ENCODE measurements around the gene SRSF8.

The SRSF8 gene

DNA sequence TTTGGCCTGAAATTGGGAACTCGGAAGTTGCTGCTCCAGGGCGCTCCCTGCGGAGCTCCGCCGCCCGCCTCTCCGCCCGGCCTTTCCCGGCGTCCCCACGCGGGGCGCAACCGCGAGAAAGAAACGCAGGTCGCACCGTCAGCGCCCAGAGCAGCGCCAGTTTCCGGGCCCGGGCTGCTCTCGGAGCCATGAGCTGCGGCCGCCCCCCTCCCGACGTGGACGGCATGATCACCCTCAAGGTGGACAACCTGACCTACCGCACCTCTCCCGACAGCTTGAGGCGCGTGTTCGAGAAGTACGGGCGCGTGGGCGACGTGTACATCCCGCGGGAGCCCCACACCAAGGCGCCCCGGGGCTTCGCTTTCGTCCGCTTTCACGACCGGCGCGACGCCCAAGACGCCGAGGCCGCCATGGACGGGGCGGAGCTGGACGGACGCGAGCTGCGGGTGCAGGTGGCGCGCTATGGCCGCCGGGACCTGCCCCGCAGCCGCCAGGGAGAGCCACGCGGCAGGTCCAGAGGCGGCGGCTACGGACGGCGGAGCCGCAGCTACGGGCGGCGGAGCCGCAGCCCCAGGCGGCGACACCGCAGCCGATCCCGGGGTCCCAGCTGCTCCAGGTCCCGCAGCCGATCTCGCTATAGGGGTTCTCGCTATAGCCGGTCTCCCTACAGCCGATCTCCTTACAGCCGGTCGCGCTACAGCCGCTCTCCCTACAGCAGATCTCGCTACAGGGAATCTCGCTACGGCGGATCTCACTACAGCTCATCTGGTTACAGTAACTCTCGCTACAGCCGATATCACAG, 521 bp downstream of the SRSF8 start:
- no peak for DNase-seq (ENCODE audit: low read depth, low spot score)
- peak overlapping the region; percentile 93 for H3K27ac ChIP-seq

DNA sequence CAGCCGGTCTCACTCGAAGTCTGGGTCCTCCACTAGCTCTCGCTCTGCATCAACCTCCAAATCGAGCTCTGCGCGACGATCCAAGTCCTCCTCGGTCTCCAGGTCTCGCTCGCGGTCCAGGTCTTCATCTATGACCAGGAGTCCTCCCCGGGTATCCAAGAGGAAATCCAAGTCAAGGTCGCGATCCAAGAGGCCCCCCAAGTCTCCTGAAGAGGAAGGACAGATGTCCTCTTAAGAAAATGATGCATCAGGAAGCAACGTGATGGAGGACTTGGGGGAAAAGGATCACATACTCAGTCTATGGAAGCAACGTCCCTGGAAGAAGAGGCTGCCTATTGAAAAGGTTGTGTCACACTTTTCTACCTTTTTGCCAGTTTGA, 1.1 kb downstream of the SRSF8 start:
- peak overlapping the region; percentile 93 for H3K27ac ChIP-seq
- no peak for DNase-seq (ENCODE audit: low read depth, low spot score)

DNA sequence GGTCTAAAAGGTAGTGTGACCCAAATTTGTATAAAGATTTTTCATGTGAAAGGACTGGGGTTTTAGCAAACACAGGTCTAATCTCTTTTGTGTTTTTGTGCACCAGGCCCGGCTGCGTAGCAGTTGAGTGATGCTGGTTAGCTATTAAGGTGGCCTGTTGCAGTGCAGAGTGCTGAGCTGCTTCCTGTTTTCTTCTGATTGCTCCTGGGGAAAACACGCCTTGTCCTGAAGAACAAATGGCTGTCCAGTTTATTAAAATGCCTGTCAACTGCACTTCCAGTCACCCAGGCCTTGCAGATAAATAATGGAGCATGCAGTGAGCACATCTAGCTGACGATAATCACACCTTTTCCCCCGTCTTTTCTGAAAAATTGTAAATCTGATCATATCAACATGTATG, 1.8 kb downstream of the SRSF8 start:
- peak overlapping the region; percentile 93 for H3K27ac ChIP-seq

DNA sequence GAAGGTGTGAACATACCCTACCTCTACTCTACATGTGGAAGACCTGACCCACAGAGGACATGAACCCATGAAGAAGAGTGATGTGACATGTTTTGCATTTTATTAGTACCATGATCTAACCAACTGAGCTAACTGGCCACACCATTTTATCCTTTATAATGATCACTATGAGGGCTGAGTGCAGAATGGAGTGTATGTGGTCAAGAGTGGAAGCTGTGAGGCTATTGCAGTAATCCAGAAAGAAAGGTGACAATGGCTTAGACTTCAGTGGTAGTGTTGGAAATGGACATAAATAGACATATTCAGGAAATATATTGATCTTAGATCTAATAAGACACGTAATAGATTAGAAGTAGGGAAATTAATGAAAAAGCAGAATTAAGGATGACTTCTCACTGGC, 3.8 kb downstream of the SRSF8 start:
- DNase-seq (ENCODE audit: low read depth, low spot score) = no peak

More for the DNA sequence above, 1.8 kb downstream of the SRSF8 start:
- DNase-seq (ENCODE audit: low read depth, low spot score) = peak; percentile 90

DNA sequence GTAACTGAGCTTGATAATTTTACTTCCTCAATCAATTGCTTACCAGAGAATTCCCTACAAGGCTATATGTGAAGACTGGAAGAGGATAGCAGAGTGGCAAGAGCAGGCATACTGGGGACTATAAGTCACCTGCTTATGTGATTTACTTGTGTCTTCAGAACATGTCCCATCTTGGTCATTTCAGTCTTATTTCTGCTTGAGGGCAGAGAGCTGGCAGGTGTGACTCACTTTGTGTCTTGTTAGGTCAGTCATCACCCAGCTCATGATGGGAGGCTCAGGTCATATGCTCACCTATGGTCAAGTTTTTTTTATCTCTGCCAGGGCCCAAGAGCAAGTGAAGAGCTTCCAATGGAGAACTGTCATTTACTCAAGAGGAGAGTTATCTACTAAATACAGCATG, 6.2 kb downstream of the SRSF8 start:
- peak overlapping the region; percentile 19 for H3K27ac ChIP-seq

More for the DNA sequence above, 3.8 kb downstream of the SRSF8 start:
- H3K27ac ChIP-seq = no peak overlapping the region

DNA sequence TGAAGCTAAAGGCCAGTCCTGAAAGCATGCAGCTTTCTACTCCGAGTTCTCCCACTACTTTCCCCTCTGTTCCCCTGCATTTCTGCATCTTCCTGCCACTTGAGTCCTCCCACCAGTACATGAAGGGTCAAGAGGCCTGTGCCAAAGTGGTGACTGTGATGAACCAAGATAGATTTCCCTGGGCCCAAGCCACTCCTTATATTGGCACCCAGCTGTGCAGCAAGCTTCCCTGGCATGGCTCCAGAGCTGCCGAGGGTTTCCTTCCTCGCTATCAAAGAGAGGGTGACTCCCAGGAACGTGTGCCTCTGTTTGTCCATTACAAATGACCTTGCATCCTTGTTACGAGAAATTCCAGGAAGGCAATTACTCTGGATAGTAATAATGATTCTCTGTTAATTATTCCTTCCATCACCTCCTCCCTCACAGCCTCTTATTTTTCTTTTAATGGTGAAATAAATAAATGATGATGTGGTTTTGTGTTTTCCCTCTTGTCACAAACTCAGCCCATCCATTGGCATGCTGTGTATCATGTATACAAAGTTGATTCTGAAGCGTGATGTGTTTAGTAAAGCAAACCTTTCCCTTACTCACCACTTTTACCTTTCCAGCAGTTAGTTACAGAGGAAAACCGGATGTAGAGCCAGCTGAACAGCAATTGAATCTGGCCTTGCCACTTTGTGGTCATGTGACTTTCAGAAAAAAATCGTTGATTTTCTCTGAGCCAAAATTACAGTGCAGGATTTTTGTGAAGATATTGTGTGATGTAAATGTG, 8.3 kb downstream of the SRSF8 start:
- H3K27ac ChIP-seq = peak overlapping the region; percentile 44
- no peak for DNase-seq (ENCODE audit: low read depth, low spot score)

More for the DNA sequence above, 6.2 kb downstream of the SRSF8 start:
- DNase-seq (ENCODE audit: low read depth, low spot score) = no peak

DNA sequence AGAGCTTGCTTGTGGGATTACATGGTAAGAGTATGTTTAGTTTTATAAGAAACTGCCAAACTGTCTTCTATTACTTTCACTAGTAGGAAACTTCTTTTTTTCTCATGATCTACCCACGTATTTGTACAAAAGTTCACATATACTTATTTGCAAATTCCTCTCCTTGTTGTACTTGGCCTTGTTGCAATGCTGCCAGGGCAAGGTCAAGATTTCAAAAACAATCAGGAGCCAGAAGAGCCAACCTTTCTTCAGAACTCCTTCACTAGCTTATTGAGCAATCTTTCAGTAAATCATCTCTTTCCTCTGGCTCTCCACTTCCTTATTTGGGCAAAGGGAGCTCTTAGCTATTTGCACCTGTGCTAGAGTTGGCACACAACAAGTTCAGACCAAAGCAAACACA, 9.7 kb downstream of the SRSF8 start:
- H3K27ac ChIP-seq = no peak overlapping the region
- no peak for DNase-seq (ENCODE audit: low read depth, low spot score)

DNA sequence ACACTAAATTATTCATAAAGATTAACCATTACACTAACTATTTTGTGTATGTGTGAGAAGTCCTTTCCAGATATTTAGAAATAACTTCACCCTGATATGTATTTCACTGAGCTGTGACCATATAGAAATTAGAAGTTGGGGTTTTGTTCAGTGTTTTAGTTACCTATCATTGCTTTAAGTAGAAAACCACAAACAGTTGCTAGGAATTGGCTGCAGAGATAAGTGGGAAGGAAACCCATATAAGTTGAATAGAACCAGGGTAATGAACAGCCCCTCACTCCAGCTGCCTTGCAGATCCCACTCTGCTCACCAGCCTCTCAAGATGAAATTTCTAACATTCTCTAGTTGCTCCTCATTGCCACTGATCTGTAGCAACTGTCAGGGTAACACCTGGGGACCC, 10.3 kb downstream of the SRSF8 start:
- no peak overlapping the region for H3K27ac ChIP-seq

DNA sequence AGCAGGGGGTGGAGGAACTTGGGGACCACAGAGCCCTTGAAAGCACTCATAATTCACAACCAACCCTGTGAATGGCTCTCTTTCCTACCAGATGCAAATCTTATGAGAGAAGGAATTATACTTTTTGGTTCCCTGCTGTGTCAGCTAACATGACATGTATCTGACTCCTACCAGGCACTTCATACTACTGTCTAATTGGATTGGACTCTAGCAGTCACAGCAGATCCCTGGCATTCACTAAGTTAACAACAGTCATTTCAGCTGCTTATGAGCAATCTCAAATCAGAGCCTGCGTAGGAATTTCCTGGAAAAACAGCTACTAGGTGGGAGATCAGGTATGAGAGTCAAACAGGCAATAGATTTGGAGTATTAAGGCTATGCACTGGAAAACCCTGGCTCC, 11.8 kb downstream of the SRSF8 start:
- no peak for DNase-seq (ENCODE audit: low read depth, low spot score)
- H3K27ac ChIP-seq = no peak overlapping the region

More for the DNA sequence above, 10.3 kb downstream of the SRSF8 start:
- no peak for DNase-seq (ENCODE audit: low read depth, low spot score)

DNA sequence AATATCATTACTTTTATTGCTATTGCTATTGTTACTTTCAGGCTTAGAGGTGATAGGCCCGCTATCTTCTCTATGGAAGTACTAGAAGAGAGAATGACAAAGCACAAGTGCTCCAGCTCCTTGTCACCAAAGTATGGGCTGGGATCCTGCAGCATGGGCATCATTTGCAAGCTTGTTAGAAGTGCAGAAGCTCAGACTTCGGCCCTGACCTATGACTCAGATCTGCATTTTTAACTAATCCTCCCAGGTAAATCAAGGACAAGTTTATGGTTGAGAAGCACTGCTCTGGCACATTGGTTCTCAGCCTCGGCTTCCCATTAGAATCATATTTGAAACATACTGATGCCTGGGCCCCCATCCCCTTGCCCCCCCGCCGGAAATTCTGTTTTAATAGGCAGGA, 14.3 kb downstream of the SRSF8 start:
- no peak for DNase-seq (ENCODE audit: low read depth, low spot score)
- H3K27ac ChIP-seq = no peak overlapping the region

DNA sequence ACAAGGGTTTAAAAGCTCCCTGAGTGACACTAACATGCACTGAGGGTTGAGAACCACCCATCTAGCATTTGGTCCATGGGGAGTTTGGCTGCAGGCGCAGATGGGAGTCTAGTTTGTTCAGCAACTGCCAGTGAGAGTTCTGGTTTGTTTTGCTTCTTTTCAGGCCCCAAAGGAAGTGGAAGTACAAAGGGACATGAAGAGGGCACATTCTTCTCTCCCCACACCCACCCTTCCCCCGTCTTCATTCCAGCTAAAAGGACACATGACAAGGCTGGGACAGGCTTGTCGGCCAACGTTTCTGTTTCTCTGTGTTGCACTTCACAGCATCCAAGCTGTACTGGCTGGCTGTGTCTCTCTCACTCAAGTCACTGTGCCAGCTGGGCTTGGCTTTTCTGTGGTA, 14.7 kb downstream of the SRSF8 start:
- H3K27ac ChIP-seq = no peak overlapping the region
- DNase-seq (ENCODE audit: low read depth, low spot score) = no peak

DNA sequence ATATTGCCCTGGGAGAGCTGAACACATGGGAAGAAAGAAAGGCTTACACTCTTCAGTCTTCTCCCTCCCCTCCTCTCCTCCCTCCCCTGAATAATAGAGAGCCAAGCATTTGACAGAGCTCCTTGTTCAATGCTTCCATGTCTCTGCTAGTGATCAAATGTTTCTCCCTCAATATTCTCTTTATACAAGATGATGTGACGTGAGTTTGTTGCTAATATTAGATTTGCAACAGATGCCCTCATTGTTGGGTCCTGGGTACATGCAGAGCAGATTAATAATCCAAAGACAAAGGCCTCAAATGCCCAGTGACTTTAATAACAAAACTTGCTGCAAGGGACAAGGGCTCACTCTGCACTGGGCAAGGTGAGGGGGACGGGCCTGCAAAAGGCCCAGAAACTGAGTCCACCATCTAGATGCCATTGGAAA, 15.9 kb downstream of the SRSF8 start:
- DNase-seq (ENCODE audit: low read depth, low spot score) = no peak
- H3K27ac ChIP-seq = no peak overlapping the region

DNA sequence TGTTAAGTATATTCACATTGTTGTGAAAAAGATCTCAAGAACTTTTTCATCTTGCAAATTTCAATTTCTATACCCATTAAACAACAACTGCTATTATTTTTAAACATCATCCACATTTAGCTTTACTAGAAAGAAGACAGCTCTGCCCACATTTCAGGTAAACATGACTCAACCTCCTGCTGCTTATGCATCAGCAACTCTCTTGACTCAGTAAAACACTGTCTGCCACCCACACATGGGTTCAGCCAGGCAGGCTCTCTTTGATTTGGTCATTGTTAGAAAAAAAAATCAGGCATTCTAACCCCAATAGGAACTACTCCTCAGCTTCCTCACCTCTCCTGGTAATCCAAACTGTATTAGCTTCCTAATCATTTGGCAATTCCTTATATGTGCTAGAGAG, 17.8 kb downstream of the SRSF8 start:
- DNase-seq (ENCODE audit: low read depth, low spot score) = peak; percentile 82

DNA sequence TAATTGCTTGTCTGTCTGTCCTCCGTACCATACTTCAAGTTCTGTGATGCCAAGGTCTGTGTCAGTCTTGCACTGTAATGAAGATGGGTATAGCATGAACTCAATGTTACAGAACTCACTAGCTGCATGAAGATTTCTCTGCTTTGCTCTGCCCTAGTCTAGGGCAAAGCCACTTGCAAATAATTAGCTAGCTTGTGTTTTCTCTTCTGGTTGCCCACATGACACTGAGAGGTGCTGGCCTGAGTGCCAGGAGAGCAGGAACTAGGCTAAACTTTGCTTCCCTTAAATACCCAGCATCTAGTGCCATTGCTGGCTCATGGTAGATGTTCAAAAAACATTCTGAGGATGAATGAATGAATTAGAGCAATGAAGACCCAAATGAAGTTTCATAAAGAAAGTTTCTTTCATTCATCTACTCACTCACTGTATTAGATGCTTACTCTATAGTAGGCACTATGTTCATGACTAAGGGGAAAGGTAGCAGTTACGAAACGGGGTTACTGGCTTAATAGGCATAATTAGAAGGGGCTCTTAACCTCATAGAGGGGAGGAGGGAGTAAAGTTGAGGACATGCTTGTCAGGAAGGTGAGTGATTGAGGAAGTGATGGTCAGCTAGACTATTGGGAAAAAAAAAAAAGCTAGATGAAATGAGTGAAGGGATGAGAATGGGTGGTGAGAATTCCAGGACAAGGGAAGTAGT, 18.5 kb downstream of the SRSF8 start:
- no peak for DNase-seq (ENCODE audit: low read depth, low spot score)

More for the DNA sequence above, 17.8 kb downstream of the SRSF8 start:
- H3K27ac ChIP-seq = peak overlapping the region; percentile 55

DNA sequence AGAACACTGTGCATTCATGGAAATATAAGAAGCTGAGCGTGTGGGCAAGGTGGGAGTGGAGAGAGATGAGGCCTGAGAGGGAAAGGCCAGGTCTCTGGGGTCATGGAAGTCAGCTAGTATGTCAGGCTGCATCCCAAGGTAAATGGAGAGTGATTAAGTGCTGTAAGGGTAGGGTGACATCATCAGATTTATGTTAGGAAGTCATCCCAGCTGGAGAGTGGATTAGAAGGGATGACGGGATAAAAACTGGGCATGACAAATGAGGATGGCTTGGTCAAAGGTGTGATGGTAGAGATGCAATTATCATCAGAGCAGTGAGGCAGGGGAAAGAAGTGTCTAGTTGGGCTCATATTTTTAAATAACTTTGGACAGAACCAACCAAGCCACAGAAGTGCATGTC, 19.4 kb downstream of the SRSF8 start:
- DNase-seq (ENCODE audit: low read depth, low spot score) = no peak
- H3K27ac ChIP-seq = no peak overlapping the region

More for the DNA sequence above, 18.5 kb downstream of the SRSF8 start:
- peak overlapping the region; percentile 55 for H3K27ac ChIP-seq

DNA sequence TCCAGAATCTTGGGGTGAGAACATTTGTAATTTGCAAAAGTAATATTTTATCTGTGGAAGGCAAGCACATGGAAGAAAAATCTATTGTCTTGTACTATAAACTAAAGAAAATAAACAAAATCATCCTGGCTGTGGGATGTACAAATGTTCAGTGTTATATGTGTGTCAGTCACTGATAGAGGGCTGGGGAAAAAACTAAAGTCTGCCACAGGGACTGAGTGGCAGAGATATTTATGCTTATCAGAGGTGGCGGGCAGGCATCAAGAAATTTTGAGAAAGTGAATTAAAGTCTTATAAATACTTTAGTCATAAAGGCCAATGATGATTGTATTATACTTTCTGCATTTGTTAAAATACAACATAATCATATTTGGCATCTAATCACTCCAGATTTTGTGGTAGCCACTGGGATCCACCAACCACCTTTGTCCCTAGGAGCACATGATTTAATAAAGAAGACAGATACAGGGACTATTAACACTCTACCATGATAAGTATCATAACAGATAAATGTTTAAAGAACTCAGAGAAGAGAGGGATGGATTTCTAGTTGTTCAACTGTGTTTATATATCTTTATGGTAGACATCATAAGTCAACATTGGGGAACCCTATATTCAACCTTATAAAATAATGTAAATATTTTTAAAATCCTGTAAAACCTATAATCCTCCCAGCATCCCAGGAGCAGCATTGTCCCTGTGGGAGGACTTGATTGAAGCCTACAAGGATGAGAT, 20.3 kb downstream of the SRSF8 start:
- H3K27ac ChIP-seq = no peak overlapping the region
- DNase-seq (ENCODE audit: low read depth, low spot score) = no peak

DNA sequence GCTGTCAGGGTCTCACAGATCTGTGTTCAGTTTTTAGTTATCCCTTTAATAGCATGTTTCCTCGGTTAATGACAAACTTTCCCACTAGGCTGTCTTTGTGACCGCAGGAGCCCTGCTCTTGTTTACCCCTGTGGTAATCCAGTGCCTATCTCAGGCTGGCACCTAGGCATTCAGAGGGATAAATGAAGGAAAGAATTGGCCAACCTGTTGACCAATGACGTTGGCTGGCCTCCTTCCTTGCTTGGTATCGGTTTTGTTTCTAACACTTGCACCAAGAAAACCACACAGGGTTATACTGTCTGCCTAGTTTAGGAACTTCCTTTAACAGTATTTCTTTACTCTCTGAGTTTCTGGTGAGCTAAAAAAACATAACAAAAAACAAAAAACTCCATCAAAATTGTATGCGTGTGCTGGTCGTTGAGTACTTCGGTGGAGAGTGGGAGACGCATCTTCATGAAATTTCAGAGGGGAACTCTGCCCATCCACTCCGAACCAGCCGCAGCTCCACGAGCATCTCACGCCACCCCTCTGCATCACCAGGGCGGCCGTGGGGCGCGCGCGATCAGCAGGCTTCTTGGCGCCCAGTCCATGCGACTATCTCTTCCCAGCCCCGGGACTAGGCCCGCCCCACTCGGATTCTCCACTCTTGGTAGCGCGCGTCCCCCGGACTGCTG, 22.4 kb downstream of the SRSF8 start:
- DNase-seq (ENCODE audit: low read depth, low spot score) = no peak
- H3K27ac ChIP-seq = peak overlapping the region; percentile 59

DNA sequence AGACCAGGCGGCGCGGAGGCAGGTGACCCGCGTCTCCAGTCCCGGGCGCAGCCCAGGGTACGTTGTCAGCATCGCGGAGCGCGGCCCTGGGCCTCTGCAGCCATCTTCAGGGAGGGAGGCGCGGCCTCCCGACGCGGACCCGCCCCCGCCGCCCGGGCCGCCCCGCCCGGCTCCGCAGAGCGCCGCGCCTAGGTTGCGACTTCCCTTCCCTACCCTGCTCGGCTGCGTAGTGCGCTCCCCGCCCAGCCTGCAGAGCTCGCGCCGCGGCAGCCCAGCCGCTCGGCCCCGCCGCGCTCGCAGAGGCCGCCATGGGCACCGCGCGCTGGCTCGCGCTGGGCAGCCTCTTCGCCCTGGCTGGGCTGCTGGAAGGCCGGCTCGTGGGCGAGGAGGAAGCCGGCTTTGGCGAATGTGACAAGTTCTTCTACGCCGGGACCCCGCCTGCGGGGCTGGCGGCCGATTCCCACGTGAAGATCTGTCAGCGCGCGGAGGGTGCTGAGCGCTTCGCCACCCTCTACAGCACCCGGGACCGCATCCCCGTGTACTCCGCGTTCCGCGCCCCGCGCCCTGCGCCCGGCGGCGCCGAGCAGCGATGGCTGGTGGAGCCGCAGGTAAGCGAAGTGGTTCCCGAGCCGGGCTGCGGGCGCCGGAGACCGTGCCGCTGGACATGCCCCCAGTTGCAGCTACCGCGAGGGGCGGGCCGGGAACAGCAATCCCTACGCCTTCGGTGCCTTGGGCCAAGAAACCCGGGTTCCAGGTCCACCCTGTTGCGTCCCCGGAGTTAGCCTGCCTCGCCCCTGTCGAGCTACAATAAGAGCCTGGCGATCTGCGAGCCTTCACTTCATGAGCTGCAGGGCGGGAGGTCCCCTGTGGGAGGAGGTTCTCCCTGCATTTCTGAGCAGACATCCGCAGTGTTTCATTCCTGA, 23.2 kb downstream of the SRSF8 start, which contains the start of gene ENDOD1:
Gene ENDOD1, plus strand, starts transcription at position 227 of the 923 bp plus-strand sequence. Its CDS starts 82 bp downstream, at position 309.
- H3K27ac ChIP-seq = peak within 1 kb of the TSS; percentile 59
- no peak for DNase-seq (ENCODE audit: low read depth, low spot score)

All from epithelial cell of prostate (primary cell).